Measurements from ENCODE around the gene PLEKHA7. TPM values are rescaled to one million over a fixed set of nuclear protein-coding genes. Genes with fewer than 3 reads are reported as not detected.
"Not testable (repeated sequence)": the region's sequence is repeated elsewhere in the genome, so short reads cannot be mapped to it uniquely, and the experiment has no call there.

PLEKHA7 gene
- total RNA-seq, 1 experiment from 2014 or later = 20.2 TPM

DNA sequence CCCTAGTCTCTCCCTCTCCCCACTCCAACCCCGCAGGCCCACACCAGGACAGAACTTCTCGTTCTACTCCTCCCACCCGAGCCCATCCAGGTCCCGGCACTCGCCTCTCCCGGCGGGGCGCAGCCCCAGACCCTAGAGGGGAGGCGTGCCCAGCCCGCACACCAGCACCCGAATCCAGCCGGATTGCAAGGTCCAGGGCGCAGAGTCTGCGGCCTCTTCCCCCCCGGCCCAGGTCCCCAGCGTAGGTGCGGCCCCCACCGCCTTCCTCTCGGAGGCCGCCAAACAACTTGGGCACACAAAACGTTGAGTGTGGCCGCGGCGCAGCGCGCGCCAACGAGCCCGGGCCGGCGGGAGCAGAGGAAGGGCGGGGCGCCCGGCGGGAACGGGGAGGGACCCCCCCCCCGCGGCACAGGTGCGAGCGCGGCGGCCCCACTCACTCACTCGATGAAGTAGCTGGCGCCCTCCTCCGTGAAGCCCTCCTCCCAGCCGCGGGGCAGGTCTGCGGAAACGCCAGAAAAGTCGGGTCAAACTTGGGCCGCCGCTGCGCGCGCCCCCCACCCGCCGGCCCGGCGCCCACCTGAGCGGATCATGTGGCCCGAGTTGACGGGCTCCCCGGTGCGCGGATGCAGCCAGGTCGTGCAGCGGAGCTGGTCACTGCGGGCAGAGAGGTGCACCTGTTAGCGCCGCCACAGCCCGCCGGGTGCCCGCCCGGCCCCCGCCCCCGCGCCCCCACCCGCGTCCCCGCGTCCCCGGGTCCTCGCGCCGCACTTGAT, 480 bp downstream of the PLEKHA7 start:
- in situ Hi-C loops (cut with HindIII; ENCODE audit: low pct_unique_long_range_greater_than_20kb, low sequenced_read_pairs) = no loop called here
- DNase-seq (ENCODE audit: low read depth) = peak; percentile 52

DNA sequence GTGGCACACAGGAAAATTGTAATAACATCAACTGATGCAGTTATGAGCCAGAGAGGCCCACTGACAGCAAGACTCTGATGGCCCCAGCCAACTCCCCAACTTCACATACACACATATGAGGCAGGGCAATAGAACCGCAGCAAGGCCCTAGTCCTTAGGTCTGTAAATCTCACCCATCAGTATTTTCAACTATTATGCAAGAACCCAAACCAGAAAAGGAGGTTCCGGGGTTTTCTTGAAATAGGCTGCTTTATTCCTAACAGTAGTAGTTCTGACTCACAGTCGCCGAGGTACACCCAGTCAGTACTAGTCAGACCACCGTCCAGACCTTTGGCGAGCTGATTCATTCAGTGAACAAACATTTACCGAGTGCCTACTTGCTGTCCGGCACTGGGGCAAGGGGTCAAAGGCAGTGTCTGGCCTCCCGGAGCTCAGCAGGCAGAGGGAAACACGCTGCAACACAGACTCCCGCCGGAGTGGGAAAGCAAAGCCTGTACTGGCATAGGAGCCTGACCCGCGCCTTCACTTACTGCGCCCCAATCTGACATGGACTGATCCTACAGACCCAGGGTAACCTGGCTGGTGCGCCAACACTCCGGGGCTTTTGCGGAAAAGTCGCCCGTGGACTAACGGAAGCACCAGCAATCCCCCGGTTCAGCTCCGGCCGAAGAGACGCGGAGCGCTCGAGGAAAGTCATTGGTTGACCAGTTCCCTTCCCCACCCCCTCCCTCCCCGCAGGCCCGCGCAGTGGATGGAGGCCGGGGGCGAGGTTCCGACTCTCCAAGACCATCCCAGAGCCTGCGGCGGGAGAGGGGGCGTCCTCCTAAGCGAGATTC, 1.3 kb downstream of the PLEKHA7 start:
- peak; percentile 78 for DNase-seq (ENCODE audit: low read depth)
- in situ Hi-C loops (cut with HindIII; ENCODE audit: low pct_unique_long_range_greater_than_20kb, low sequenced_read_pairs) = no loop called here

DNA sequence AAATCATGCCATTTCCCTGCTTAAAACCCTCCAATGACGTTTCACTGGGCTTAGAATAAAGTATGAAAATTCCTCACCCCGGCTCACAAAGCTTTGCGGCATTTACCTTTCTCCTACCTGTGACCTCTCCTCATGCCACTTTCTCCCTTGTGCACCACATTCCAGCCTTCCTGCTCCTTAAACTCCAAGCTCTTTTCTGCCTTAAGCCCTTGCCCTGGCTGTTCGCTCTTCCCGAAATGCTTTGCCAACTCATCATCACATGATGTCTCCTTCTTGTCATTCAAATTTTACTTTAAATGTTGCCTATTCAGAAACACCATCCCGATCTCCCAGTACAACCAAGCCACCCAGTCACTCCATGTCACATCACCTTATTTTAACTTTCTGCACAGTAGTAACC, 2.0 kb downstream of the PLEKHA7 start:
- in situ Hi-C loops (cut with HindIII; ENCODE audit: low pct_unique_long_range_greater_than_20kb, low sequenced_read_pairs) = no loop called here
- no peak for DNase-seq (ENCODE audit: low read depth)

DNA sequence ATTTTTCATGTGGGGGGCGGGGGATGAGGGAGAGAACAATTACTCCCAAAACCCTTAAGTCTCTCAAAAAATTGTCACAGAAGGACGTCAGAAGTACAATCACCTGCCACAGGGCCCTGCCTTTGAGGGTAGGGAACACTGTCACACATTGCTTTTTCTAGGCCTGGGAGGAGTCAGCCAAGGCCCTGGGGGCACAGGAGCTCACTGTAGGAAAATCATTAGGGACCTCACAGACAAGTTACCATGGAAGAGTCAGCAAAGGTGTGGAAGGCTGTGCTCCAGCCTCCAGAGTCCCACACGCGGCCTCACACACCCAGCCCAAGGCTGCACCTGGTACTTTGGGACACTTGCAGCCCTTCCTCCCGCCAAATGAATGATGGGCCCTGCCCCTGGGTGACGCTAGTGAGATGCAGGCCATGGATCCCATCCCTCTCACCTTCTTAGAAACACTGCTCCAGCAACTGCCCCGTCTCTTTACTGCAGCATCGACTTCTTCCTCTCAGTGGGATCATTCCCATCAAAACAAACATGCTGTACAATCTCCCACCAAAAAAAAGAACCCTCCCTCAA, 3.3 kb downstream of the PLEKHA7 start:
- in situ Hi-C loops (cut with HindIII; ENCODE audit: low pct_unique_long_range_greater_than_20kb, low sequenced_read_pairs) = no loop called here
- no peak for DNase-seq (ENCODE audit: low read depth)

DNA sequence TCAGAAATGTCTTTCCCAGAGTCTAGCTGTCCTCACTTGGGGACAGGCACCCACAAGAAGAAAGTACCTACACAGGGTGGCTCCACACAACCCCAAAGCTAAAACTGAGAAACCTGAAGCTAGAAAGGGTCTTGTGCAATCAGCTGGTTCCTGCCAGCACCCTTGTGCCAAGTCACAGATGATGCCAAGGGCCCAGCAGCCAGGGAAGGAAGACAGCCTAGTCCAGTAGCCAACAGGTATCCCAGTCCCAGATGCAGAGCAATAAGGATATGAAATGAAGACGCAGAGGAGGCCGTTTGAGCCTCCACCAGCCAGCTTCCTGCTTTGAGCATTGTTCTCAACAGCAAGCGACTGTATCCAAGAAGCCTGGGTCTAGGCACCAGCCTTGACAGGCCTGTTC, 6.1 kb downstream of the PLEKHA7 start:
- no peak for DNase-seq (ENCODE audit: low read depth)
- in situ Hi-C loops (cut with HindIII; ENCODE audit: low pct_unique_long_range_greater_than_20kb, low sequenced_read_pairs) = no loop called here

DNA sequence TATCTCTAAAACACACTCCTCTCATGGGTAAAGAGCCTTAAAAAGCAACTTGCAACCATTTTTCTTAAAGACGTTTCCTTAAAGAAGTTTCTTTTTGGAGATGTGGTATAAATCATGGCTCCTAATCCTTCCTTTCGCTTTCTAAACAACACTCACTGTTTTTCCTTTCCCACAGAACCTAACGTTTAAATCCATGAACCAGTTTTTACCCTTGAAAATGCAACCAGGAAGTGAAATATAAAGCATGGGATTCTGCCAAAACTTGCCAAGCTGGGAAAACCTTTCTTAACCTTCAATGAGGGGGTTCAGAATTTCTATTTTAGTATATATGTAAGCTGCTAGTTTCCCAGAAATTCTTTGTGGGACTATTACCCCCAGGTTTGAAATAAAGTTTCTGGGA, 8.6 kb downstream of the PLEKHA7 start:
- in situ Hi-C loops (cut with HindIII; ENCODE audit: low pct_unique_long_range_greater_than_20kb, low sequenced_read_pairs) = no loop called here
- no peak for DNase-seq (ENCODE audit: low read depth)

DNA sequence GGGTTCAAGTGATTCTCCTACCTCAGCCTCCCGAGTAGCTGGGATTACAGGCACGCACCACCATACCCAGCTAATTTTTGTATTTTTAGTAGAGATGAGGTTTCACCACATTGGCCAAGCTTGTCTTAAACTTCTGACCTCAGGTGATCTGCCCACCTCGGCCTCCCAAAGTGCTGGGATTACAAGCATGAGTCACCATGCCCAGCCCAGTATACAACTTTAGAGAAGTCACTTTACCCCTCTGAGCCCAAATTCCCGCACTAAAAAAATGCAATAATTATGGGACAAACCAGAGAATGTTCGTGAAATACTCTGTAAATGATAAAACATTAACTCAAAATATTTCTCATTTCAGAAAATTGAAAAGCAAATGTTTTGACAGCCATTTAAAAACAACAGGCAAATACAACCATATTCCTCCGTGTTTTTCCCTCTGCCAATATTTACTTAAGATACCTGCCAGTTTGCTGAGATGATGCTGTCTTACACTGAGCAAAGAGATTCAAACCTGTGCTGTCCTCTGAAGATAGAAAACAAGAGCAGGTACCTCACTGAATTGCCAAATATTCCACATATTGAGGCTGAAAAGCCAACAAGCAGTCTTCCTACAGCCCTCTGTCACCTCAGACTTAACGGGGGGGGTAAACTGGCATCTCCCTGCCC, 9.6 kb downstream of the PLEKHA7 start:
- in situ Hi-C loops (cut with HindIII; ENCODE audit: low pct_unique_long_range_greater_than_20kb, low sequenced_read_pairs) = no loop called here
- DNase-seq (ENCODE audit: low read depth) = no peak

DNA sequence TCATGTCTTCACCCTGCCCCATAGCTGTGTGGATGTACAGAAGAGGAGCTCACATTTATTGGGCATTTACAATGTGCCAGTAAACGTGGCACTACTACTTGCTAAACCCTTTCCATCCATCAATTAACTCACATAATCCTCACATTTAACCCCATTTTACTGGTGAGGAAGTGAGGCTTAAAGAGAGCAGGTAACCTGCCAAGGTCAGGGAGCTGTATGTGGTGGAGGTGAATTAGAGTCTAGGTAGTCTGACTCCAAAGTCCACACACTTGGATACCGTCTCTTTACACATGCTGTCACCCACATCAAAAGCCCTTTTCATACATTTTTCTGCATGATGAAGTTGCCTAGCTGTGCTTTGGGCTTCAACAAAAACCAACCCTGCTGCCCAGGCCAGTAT, 10.8 kb downstream of the PLEKHA7 start:
- no peak for DNase-seq (ENCODE audit: low read depth)
- in situ Hi-C loops (cut with HindIII; ENCODE audit: low pct_unique_long_range_greater_than_20kb, low sequenced_read_pairs) = no loop called here

DNA sequence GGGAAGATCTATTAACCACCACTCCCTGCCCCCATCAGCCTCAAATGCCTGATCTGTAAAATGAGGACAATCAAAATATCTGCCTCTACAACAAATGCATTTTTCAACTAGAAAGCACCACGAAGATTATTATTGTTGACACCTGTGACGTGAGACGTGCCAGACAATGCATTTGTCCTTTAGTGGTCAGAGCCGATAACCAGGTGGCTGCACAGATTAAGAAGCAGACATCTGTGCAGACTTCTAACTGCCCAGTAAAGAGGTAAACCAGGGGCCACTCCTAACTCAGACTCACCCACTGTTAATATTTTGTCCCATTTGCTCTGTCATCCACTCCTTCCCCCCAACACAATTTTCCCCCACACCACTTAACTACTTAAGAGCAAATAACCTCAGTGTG, 11.7 kb downstream of the PLEKHA7 start:
- DNase-seq (ENCODE audit: low read depth) = no peak
- in situ Hi-C loops (cut with HindIII; ENCODE audit: low pct_unique_long_range_greater_than_20kb, low sequenced_read_pairs) = no loop called here

DNA sequence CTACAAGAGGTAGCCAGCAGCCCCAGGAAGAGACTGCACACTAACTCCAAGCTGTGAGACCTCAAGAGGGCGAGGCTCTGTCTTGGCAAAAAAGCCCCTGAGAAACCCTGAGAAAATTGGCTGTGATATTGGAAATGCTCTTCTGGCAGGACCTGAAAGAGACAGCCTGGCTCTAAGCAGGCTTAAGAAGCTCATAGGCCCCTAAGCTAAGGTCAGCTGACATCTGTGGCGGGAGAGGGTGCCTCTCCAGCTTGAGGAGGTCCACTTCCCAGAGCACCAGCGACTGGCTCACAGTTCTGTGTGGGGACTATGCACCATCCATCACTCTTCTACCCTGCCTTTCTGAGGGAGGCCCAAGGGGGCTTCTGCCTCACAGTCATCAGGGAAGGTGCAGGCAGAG, 12.4 kb downstream of the PLEKHA7 start:
- in situ Hi-C loops (cut with HindIII; ENCODE audit: low pct_unique_long_range_greater_than_20kb, low sequenced_read_pairs) = no loop called here
- no peak for DNase-seq (ENCODE audit: low read depth)

DNA sequence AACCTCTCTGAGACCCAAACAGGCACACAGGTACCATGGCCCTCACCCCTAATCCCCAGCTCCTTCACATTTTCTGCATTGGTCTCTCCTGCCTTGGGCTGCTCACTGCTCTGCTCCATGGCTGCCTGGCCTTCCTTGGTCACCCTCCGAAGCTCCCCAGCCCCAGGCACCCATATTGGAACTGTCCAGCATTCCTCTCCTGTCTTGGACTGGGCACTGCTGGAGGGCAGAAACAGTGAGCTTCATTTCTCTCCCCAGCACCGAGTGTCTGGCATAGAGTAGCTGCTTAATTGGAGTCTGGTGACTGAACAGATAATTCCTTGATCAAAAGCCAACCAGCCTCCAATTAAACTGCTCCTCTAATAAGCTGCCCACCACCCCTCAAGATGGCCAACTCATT, 13.2 kb downstream of the PLEKHA7 start:
- no peak for DNase-seq (ENCODE audit: low read depth)
- in situ Hi-C loops (cut with HindIII; ENCODE audit: low pct_unique_long_range_greater_than_20kb, low sequenced_read_pairs) = no loop called here

DNA sequence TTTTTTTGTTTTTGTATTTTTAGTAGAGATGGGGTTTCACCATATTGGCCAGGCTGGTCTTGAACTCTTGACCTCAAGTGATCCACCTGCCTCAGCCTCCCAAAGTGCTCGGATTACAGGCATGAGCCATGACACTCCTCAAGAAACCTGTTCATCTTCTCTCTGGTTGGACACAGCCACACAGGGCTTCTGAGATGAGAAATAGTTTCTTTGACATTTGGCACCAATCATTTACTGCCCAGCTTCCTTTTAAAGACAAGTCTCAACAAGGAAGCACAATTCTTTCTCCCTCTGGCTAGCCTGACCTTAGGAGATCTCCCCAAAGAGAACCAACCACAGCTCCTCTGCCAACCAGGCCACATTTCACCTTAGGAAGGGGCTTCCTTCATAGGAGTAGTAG, 14.0 kb downstream of the PLEKHA7 start:
- in situ Hi-C loops (cut with HindIII; ENCODE audit: low pct_unique_long_range_greater_than_20kb, low sequenced_read_pairs); DNase-seq (ENCODE audit: low read depth): not testable (repeated sequence)

DNA sequence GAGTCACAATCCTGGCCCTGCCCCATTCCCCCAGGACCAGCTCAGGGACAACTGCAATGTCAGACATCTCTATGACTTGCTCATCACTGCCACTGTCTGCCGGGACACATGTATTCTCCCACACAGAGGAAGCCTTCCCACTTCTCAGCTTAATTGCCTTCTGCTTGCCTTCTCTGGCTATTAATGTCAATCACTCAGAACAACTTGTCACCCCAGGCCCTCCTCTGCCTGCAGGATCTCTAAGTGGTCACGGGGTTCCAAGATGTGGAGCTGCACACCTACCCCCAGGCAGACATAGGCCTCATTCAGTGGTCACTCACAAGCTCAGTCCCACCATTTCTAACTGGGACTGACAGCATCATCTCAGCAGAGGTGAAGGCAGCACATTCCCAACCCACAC, 15.1 kb downstream of the PLEKHA7 start:
- no peak for DNase-seq (ENCODE audit: low read depth)
- in situ Hi-C loops (cut with HindIII; ENCODE audit: low pct_unique_long_range_greater_than_20kb, low sequenced_read_pairs) = no loop called here

DNA sequence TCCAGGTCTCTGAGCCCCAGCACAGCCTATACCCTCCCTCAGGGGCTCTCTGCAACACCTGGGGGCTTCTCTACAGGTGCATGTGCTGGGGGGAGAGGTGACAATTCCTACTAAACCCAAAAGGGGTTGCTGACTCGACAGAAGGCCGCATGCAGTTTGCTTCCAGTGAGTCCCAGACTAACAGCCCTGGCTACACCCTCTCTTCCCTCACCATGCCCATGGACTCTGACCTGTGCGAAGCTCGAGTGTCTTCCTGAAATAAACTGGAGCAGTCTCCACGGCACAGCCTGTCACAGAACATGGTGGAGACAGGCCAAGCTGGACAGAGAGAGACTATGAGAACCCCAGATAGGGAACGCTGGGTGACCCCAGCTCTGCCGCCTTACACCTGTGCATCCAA, 16.6 kb downstream of the PLEKHA7 start:
- in situ Hi-C loops (cut with HindIII; ENCODE audit: low pct_unique_long_range_greater_than_20kb, low sequenced_read_pairs) = no loop called here

DNA sequence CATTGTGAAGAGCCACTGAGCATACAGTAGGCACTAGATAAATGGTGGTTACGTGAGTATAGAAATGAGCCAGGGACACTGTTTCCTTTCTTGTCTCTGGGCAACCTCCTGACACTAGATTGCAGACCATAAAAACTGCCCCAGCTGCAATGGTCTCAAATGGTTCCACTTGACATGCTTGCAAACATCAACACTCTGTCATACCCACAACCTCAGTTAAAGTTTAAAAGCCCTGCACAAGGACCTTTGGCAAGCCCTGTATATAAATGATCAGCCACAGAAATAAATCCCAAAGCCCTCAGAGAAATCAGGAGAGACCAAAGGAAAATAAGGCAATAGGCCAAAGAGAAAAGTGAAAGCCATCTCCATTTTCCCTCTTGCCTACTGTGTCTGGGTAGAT, 20.7 kb downstream of the PLEKHA7 start:
- peak; percentile 85 for DNase-seq (ENCODE audit: low read depth)

More for the DNA sequence above, 16.6 kb downstream of the PLEKHA7 start:
- no peak for DNase-seq (ENCODE audit: low read depth)

DNA sequence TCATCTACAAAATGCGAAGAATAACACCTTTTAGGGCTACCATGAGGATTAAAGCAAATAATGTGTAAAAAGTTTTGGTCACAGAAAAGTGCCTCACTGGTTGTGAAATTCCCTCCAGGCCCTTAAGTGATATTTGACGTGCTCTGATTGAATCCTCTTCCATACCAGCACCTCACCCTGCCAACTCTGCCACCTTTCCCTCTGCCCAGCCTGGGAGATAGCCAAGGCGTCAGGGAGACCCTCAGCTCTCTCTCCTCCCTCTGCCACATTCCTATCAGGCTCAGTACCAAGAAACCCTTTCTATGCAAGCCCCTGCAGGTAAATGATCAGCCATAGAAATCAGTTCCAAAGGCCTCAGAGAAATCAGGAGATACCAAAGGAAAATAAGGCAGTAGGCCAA, 21.4 kb downstream of the PLEKHA7 start:
- DNase-seq (ENCODE audit: low read depth) = no peak

More for the DNA sequence above, 20.7 kb downstream of the PLEKHA7 start:
- in situ Hi-C loops (cut with HindIII; ENCODE audit: low pct_unique_long_range_greater_than_20kb, low sequenced_read_pairs) = no loop called here

DNA sequence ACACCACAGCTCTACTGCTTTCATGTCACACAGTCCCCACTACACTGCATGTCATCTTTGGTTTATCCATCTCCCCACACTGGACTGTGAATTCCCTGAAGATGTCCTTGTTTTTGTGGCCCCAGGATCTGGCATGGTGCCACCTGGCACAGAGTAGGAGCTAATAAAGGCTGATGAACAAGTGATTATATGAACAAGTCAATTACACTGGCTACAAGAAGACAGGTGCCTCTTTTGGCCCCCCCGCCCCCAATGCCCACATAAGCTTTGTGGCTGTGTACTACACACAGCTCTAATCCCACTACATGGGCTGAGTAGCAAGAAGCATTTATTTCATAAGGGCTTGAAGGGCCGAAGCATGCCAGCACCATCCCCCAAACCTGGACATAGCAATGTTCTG, 24.7 kb downstream of the PLEKHA7 start:
- DNase-seq (ENCODE audit: low read depth) = no peak
- in situ Hi-C loops (cut with HindIII; ENCODE audit: low pct_unique_long_range_greater_than_20kb, low sequenced_read_pairs) = no loop called here

More for the DNA sequence above, 21.4 kb downstream of the PLEKHA7 start:
- in situ Hi-C loops (cut with HindIII; ENCODE audit: low pct_unique_long_range_greater_than_20kb, low sequenced_read_pairs) = no loop called here

DNA sequence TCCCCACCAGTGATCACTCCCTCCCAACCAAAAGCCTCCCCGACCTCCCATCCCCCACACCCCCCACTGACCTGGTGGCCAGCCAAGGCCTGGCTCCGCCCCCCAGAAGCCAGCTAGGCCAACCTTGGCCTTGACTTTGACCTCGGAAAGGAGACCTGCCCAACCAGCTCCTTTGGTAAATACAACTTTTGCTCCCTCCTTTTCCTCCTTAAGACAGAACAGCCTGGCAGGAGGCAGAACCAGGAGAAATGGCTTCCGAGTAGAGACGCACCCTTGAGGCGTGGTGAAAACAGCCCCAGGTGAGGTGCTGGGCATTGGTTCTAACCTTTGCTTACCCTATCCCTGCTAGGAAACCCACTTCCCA, 27.0 kb downstream of the PLEKHA7 start:
- in situ Hi-C loops (cut with HindIII; ENCODE audit: low pct_unique_long_range_greater_than_20kb, low sequenced_read_pairs) = no loop called here
- DNase-seq (ENCODE audit: low read depth) = no peak
